Duodenal mucosa (tissue), 2 donors: ENCODE results near the gene HECTD4.

Experiments
- H3K27ac ChIP-seq: one replicate; pipeline ENCODE4 v1.7.0; 2013; ENCODE audit warnings: low read depth, low read length
- H3K27me3 ChIP-seq, 2 donors: one replicate each; pipeline ENCODE4 v1.7.0; 2013; ENCODE audit warnings: low read length in 2 of 2, control low read depth in 1 of 2; ENCODE audit not compliant: insufficient read depth in 2 of 2, control insufficient read depth in 1 of 2
- H3K36me3 ChIP-seq, 2 donors: one replicate each; pipeline ENCODE4 v1.7.0; 2013; ENCODE audit warnings: low read length in 2 of 2, control low read depth in 1 of 2; ENCODE audit not compliant: insufficient read depth in 2 of 2, control insufficient read depth in 1 of 2
- H3K4me1 ChIP-seq, 2 donors: one replicate each; pipeline ENCODE4 v1.7.0; 2013; ENCODE audit warnings: low read length in 2 of 2, control low read depth in 1 of 2; ENCODE audit not compliant: insufficient read depth in 2 of 2, control insufficient read depth in 1 of 2
- H3K4me3 ChIP-seq, 2 donors: one replicate each; pipeline ENCODE4 v1.7.0; 2013; ENCODE audit warnings: low read length in 2 of 2, low read depth in 1 of 2
- H3K9ac ChIP-seq, 2 donors: one replicate each; pipeline ENCODE4 v1.7.0; 2013; ENCODE audit warnings: low read length in 2 of 2, low read depth in 1 of 2
- H3K9me3 ChIP-seq, 2 donors: one replicate each; pipeline ENCODE4 v1.7.0; 2013; ENCODE audit warnings: low read length in 2 of 2, control low read depth in 1 of 2; ENCODE audit not compliant: control insufficient read depth in 1 of 2

HECTD4 gene

DNA sequence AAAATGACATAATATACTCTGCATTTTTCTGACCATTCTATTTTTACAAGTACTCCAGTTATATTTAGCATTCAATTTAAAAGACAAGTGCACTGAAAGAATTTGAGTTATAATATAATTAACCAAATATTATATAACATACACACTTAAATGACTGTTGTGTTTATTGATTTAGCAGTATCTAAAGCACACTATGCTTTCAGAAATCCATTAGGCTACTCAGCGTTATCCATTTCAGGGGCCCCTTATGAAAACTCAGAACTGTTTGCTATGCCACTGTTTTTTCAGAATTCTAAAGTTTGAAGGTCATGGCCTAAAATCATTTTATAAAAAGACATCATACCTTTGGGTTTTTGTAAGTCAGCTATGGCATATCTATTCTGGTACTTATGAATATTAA, 57.1 kb downstream of the HECTD4 start:
- no peak overlapping the region for H3K27ac ChIP-seq
- H3K36me3 ChIP-seq: no peaks in the 10 kb centered on the region
- no peak overlapping the region for H3K9ac ChIP-seq
- no peaks in the 10 kb centered on the region for H3K9me3 ChIP-seq
- no peak overlapping the region for H3K4me3 ChIP-seq
- H3K27me3 ChIP-seq: no peaks in the 10 kb centered on the region
- H3K4me1 ChIP-seq: peaks cover 0 to 4% of the 10 kb centered on the region in 2 donors

DNA sequence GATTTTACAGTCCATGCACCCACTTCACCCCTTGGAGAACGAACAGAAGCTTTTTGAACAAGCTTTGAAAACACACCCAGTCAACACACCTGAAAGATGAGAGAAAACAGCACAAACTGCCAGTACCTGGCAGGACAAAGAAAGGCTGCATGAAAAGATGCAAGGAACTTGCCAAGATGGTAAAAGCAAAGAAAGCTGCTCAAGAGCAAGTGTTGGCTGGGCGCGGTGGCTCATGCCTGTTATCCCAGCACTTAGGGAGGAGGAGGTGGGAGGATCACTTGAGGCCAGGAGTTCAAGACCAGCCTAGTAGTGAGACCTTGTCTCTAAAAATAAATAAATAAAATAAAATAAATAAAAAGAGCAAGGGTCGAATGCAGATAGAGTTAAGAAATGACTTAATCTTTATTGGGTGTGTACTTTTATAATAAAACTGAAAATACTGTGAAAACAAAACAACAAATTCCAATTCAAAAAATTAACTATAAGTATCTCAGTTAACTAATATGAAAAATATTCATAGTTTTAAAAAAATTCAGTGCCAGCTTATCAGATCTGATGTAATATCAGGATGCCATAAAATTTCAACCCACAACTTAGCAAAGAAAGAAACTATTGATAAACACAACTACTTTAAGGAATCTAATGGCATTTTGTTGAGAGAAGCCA, 59.2 kb downstream of the HECTD4 start:
- Histone ChIP-seq H3K36me3 (peaks cover 0 to 8% of the 10 kb centered on the region in 2 donors), H3K9ac (no peak overlapping the region), H3K4me3 (no peak overlapping the region), H3K27me3 (no peaks in the 10 kb centered on the region), H3K4me1 (peaks cover 0 to 4% of the 10 kb centered on the region in 2 donors), H3K9me3 (no peaks in the 10 kb centered on the region), H3K27ac (no peak overlapping the region)

DNA sequence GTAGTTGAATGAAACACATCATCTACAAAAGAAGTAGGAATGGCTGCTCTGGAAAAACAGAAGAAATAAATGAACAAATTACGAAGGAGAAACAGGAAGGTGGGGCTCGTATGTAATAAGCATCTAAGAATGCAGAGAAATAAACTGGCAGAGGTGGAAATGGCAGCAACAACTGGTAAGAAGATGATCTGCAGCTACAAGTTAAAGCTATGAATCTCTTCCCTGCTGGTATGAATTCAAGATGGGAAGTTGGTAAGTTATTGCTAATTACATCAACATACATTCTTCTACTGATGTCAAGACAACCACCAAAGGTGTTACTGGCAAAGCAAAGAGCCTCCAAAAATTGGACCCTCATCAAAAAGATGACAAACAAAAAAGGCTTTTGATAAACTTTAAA, 59.8 kb downstream of the HECTD4 start:
- Histone ChIP-seq H3K9ac (no peak overlapping the region), H3K9me3 (no peaks in the 10 kb centered on the region), H3K4me1 (peaks cover 0 to 4% of the 10 kb centered on the region in 2 donors), H3K4me3 (no peak overlapping the region), H3K36me3 (peaks cover 0 to 8% of the 10 kb centered on the region in 2 donors), H3K27me3 (no peaks in the 10 kb centered on the region), H3K27ac (no peak overlapping the region)

DNA sequence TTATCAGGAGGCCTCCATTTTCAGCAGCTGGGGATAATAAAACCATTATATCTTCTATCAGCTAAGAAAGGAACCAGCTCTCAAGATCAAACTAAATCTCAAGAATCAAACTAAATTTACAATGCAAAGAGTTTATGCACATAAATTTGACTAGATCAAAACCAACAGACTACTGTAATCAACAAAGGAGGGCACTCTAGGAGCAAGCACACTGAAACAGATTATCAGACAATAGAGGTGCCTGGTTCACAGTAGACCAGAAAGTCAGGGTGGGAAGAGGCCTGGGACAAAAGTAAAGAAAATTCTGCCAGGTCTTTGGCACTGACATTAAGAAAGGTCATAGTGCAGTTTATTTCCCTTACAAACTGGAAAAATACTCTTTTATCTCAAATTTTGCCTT, 61.0 kb downstream of the HECTD4 start:
- no peaks in the 10 kb centered on the region for H3K9me3 ChIP-seq
- H3K27ac ChIP-seq: no peak overlapping the region
- H3K9ac ChIP-seq: no peak overlapping the region

DNA sequence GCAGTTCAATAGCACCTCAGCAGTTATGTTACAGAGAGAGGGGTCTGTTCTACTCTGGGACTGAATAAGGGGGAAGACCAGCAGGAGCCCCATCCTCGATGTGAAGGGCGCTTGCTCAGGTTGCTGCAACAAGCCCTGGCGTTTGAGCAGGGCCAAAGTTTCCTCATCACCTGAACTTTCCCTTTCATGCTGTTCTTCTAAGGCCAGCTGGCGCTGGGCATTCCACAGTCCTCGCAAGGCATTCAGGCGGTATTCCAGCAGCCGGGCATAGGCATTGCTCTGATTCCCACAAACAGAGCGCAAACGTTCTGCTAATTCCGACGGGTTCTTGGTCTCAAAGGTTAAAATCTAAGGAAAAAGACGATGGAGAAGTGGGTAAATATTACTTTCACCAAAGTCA, 62.8 kb downstream of the HECTD4 start:
- Histone ChIP-seq H3K27ac (no peak overlapping the region), H3K36me3 (peaks cover 0 to 17% of the 10 kb centered on the region in 2 donors), H3K9me3 (no peaks in the 10 kb centered on the region), H3K9ac (no peak overlapping the region), H3K27me3 (no peaks in the 10 kb centered on the region), H3K4me1 (peaks cover 0 to 4% of the 10 kb centered on the region in 2 donors), H3K4me3 (no peak overlapping the region)

More for the DNA sequence above, 61.0 kb downstream of the HECTD4 start:
- no peak overlapping the region for H3K4me3 ChIP-seq
- H3K36me3 ChIP-seq: peaks cover 0 to 8% of the 10 kb centered on the region in 2 donors
- no peaks in the 10 kb centered on the region for H3K27me3 ChIP-seq
- H3K4me1 ChIP-seq: peaks cover 0 to 4% of the 10 kb centered on the region in 2 donors

DNA sequence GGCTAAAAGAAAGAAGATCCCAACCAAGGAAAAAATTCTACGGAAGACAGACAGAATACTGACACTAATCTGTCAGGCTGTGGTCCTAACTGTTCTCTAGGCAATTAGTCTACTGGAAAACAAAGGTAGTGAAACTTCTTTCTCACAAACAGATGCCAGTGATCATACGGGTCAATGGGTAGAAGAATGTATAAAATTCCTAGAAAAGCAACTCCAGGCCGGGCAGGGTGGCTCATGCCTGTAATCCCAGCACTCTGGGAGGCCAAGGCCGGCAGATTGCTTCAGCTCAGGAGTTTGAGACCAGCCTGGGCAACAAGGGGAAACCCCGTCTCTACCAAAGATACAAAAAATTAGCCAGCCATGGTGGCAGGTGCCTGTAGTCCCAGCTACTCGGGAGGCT, 64.8 kb downstream of the HECTD4 start:
- Histone ChIP-seq H3K9me3 (no peaks in the 10 kb centered on the region), H3K4me1 (no peaks in the 10 kb centered on the region), H3K36me3 (peaks cover 0 to 25% of the 10 kb centered on the region in 2 donors), H3K27me3 (no peaks in the 10 kb centered on the region), H3K4me3 (no peak overlapping the region), H3K9ac (no peak overlapping the region), H3K27ac (no peak overlapping the region)

DNA sequence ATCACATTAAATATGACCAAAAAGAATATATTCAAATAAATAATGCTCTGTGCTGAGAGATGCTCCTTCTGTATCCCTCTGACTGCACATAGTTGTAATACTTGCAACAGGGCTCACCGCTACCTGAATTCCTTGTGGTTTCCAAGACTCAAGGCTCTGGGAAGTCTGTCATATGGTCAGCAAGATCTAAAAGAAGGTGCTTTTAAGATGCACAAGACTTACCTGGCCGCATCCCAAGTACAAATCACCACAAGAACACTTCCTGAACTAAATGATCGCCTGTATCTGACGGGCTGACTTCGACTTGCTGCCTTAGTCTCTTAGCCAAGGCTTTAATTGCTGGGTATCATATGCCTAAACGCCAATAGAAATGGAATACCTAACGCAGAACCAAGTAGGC, 67.2 kb downstream of the HECTD4 start:
- Histone ChIP-seq H3K4me1 (no peaks in the 10 kb centered on the region), H3K36me3 (peaks cover 0 to 25% of the 10 kb centered on the region in 2 donors), H3K4me3 (no peak overlapping the region), H3K9me3 (no peaks in the 10 kb centered on the region), H3K9ac (no peak overlapping the region), H3K27ac (no peak overlapping the region), H3K27me3 (no peaks in the 10 kb centered on the region)

DNA sequence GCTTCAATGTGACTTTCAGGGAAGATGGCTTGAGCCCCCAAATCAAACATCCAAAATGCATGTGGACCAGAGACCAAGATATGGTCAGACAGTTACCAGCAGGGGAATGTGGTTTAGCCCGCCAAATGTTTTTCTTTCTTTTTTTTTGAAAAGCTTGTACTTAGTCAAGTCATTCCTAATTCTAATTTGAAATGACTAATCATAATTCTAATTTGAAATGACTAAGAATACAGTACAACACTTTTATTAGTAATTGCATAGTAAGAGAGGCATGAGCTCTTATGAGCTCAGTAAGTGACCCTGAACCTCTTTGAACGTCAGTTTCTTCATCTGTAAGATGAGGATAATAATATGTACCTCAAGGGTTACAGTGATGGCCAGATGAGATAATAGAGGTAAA, 72.4 kb downstream of the HECTD4 start:
- H3K4me1 ChIP-seq: no peaks in the 10 kb centered on the region
- peaks cover 7 to 28% of the 10 kb centered on the region in 2 donors for H3K36me3 ChIP-seq
- H3K27me3 ChIP-seq: no peaks in the 10 kb centered on the region
- no peaks in the 10 kb centered on the region for H3K9me3 ChIP-seq
- no peak overlapping the region for H3K4me3 ChIP-seq
- no peak overlapping the region for H3K9ac ChIP-seq
- no peak overlapping the region for H3K27ac ChIP-seq

DNA sequence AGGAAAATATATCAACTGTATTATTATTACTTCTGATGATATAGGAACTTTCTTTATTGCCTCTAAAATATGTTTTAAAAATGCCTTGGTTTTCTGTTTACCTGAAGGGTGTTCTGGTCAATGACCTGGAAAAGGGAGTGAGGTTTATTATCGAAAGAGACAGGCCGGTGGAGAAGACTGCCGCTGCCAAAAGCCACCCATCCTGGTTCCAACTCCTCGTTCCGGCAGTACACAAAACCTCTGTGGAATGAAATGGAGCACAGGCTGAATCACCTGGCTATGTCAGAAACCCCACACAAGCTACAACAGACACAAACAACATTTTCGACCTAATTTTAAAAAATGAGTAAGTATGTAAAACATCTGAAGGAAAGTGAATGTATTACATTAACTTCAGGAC, 73.6 kb downstream of the HECTD4 start:
- H3K36me3 ChIP-seq: peaks cover 7 to 22% of the 10 kb centered on the region in 2 donors
- H3K27ac ChIP-seq: no peak overlapping the region
- H3K4me1 ChIP-seq: no peaks in the 10 kb centered on the region
- H3K9me3 ChIP-seq: no peaks in the 10 kb centered on the region
- H3K4me3 ChIP-seq: no peak overlapping the region
- no peak overlapping the region for H3K9ac ChIP-seq
- no peaks in the 10 kb centered on the region for H3K27me3 ChIP-seq

DNA sequence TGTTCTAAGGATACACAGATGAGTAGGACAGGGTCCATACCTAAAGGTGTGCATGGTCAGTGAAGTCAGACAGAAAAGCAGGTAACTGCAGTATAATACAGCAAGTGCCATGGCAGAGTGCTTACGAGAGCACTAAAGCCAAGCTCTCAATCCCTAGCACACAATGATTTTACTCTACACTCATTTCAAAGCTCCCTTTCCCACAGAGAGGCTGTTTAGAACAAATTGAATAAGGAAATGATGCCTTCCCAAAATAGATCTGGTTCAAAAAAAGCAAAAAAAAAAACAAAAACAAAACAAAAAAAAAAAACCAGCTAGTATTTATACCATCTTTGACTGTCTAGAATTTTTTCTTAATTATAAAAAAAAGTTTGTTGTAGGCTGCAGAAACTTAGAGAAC, 74.1 kb downstream of the HECTD4 start:
- no peaks in the 10 kb centered on the region for H3K9me3 ChIP-seq
- H3K4me3 ChIP-seq: no peak overlapping the region
- H3K9ac ChIP-seq: no peak overlapping the region
- no peaks in the 10 kb centered on the region for H3K27me3 ChIP-seq
- peaks cover 7 to 21% of the 10 kb centered on the region in 2 donors for H3K36me3 ChIP-seq
- no peak overlapping the region for H3K27ac ChIP-seq
- H3K4me1 ChIP-seq: no peaks in the 10 kb centered on the region
